ENCODE results near the gene ARHGEF6. TPM values are rescaled to one million over a fixed set of nuclear protein-coding genes. Genes with fewer than 3 reads are reported as not detected.
A peak's percentile ranks its signal among the peaks of the same experiment; 100 is the strongest.
"Not testable (repeated sequence)": the region's sequence is repeated elsewhere in the genome, so short reads cannot be mapped to it uniquely, and the experiment has no call there.

Gene ARHGEF6
- total and polyA plus RNA-seq, 8 donors: 11.9 to 21.6 (median 19.2) TPM

DNA sequence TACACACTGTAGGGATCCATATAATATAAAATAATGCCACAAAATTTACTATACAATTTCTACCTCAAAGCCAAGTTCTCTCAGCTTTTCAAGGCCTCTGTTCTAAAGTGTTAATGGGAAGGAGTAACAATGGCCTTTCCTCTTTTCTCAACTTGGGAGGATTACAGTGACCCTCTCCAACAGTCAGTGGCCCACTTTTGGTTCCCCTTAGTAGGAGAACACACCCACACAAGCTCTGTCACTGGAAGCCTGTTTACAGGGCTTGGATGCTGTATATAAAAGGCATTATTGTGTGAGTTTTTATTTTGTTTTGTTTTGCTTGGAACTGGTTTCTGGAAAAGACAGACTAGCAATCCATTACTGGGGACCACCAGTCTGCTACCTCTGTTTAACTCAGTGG is 1.8 kb downstream of the ARHGEF6 start:
- H3K27ac ChIP-seq: peak overlapping the region; percentile 13 to 83
- no peak for DNase-seq
- H3K4me3 ChIP-seq: peak overlapping the region in 1 of 2 donors; percentile 29
- H3K36me3 ChIP-seq: no peaks in the 10 kb centered on the region
- ATAC-seq: no peak
- H3K27me3 ChIP-seq: no peaks in the 10 kb centered on the region
- no peaks in the 10 kb centered on the region for H3K9me3 ChIP-seq
- peaks cover 0 to 12% of the 10 kb centered on the region in 2 donors for H3K4me1 ChIP-seq
- intact Hi-C loops (cut with DNase I): no loop called here
- TF ChIP-seq, protein P1, sequence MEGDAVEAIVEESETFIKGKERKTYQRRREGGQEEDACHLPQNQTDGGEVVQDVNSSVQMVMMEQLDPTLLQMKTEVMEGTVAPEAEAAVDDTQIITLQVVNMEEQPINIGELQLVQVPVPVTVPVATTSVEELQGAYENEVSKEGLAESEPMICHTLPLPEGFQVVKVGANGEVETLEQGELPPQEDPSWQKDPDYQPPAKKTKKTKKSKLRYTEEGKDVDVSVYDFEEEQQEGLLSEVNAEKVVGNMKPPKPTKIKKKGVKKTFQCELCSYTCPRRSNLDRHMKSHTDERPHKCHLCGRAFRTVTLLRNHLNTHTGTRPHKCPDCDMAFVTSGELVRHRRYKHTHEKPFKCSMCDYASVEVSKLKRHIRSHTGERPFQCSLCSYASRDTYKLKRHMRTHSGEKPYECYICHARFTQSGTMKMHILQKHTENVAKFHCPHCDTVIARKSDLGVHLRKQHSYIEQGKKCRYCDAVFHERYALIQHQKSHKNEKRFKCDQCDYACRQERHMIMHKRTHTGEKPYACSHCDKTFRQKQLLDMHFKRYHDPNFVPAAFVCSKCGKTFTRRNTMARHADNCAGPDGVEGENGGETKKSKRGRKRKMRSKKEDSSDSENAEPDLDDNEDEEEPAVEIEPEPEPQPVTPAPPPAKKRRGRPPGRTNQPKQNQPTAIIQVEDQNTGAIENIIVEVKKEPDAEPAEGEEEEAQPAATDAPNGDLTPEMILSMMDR (IDR thresholded peaks at IDR 0.05): no peak

DNA sequence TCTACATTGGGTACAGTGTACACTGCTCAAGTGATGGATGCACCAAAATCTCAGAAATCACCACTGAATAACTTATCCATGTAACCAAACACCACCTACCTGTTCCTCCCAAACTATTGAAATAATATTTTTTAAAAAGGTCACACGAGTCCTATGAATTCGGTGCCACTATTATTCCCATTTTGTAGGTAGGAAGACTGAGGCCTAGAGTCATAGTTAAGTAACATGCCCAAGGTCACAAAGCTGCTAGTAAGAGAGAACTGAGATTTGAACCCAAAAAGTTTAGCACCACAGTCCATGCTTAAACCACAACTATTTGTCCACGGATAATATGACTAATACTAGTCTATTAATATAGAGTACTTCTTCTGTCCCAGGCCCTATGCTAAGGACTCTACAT is 2.7 kb downstream of the ARHGEF6 start:
- intact Hi-C loops (cut with DNase I): no loop called here
- ATAC-seq (no peak), DNase-seq (no peak)
- no peak overlapping the region for H3K4me3 ChIP-seq
- H3K27me3 ChIP-seq: no peaks in the 10 kb centered on the region
- no peaks in the 10 kb centered on the region for H3K36me3 ChIP-seq
- peaks cover 0 to 12% of the 10 kb centered on the region in 2 donors for H3K4me1 ChIP-seq
- no peaks in the 10 kb centered on the region for H3K9me3 ChIP-seq
- H3K27ac ChIP-seq: peak overlapping the region in 1 of 2 donors; percentile 83
- TF ChIP-seq, protein P1 (IDR thresholded peaks at IDR 0.05): no peak

DNA sequence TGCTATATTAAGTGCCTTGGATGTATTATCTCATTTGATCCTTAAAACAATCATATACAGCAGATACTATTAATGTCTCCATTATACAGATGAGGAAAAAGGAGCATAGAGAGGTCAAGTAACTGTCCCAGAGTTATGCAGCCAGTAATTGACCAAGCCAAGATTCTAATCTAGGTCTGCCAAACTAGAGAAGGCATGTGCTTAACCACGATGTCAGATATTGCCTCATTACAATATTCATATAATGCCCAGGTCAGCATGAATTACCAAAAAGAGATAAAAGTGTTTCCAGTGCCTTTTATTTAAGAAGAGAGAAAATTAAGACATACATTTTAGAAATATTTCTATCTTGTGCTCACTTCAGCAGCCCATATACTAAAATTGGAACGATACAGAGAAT is 7.1 kb downstream of the ARHGEF6 start:
- ATAC-seq: no peak
- H3K4me1 ChIP-seq: peaks cover 0 to 3% of the 10 kb centered on the region in 2 donors
- H3K36me3 ChIP-seq: no peaks in the 10 kb centered on the region
- intact Hi-C loops (cut with DNase I): no loop called here
- DNase-seq: no peak
- TF ChIP-seq, protein P1 (IDR thresholded peaks at IDR 0.05): no peak
- H3K4me3 ChIP-seq: no peak overlapping the region
- no peaks in the 10 kb centered on the region for H3K9me3 ChIP-seq
- H3K27me3 ChIP-seq: no peaks in the 10 kb centered on the region
- H3K27ac ChIP-seq: no peak overlapping the region

DNA sequence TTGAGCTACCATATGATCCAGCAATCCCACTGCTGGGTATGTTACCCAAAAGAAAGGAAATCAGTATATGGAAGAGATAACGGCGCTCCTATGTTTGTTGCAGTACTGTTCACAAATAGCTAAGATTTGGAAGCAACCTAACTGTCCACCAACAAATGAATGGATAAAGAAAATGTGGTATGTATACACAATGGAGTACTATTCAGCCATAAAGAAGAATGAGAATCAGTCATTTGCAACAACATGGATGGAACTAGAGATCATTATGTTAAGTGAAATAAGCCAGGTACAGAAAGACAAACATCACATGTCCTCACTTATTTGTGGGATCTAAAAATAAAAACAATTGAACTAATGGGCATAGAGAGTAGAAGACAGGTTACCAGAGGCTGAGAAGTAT is 8.9 kb downstream of the ARHGEF6 start:
- H3K27me3 ChIP-seq; DNase-seq; intact Hi-C loops (cut with DNase I): not testable (repeated sequence)

DNA sequence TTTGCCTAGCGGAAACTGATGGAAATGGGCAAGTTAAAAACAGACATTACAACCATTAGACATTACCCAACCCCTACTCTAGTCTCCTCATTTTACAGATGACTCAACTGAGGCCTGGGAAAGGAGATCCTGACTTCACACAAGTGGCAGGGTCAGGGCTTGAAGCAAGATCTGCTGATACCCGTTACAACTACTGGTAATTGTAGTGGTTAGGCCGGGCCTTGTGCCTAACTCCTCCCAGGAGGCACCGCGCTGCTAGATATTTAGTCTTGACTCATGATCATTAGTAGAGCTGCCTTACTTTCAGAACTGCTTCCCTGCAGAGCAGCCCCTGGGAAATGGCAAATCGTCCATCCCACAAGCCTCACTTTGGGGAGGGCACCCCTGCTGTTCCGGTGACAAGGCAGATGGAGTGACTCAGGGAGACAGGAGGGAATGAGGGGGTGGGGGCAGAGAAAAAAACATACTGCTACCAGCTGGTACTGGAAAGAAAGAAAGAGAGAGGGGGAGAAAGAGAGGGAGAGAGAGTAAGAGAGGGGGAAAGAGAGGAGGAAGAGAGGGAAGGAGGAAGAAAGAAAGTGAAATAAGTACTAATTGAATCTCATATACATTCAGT is 12.2 kb downstream of the ARHGEF6 start:
- peak in 1 of 4 donors; percentile 61 for DNase-seq

More for the DNA sequence above, 8.9 kb downstream of the ARHGEF6 start:
- not testable (repeated sequence) for H3K36me3 ChIP-seq, H3K9me3 ChIP-seq, H3K4me3 ChIP-seq, ATAC-seq, H3K27ac ChIP-seq
- peaks cover 0 to 11% of the 10 kb centered on the region in 2 donors for H3K4me1 ChIP-seq

More for the DNA sequence above, 12.2 kb downstream of the ARHGEF6 start:
- intact Hi-C loops (cut with DNase I): no loop called here
- TF ChIP-seq, protein P1 (IDR thresholded peaks at IDR 0.05): no peak
- ATAC-seq: peak; percentile 57
- Histone ChIP-seq H3K36me3 (no peaks in the 10 kb centered on the region), H3K9me3 (no peaks in the 10 kb centered on the region), H3K27me3 (no peaks in the 10 kb centered on the region), H3K4me1 (peaks cover 0 to 21% of the 10 kb centered on the region in 2 donors), H3K4me3 (no peak overlapping the region), H3K27ac (peak overlapping the region; percentile 82 to 92)

Data from left lung (tissue), 10 donors.